ENCODE data around the gene SLC27A5. TPM values are rescaled to one million over a fixed set of nuclear protein-coding genes. Genes with fewer than 3 reads are reported as not detected.
A peak's percentile ranks its signal among the peaks of the same experiment; 100 is the strongest.
"Not testable (repeated sequence)": the region's sequence is repeated elsewhere in the genome, so short reads cannot be mapped to it uniquely, and the experiment has no call there.

The SLC27A5 gene
- polyA plus RNA-seq, 4 donors = 9.7 to 13.4 (median 10.1) TPM

- not testable (repeated sequence) for DNase-seq (ENCODE audit: low read depth in 4 of 4, low spot score in 2 of 4)
These were observed 4.1 kb downstream of the SLC27A5 start for GRCh38 chr19:58507602-58508223.

GRCh38 chr19:58500242-58500641 is 11.6 kb downstream of the SLC27A5 start:
- no peak for DNase-seq (ENCODE audit: low read depth in 4 of 4, low spot score in 2 of 4)

GRCh38 chr19:58499021-58499927 is 12.5 kb downstream of the SLC27A5 start:
- peak; percentile 74 to 96 (median 94) for DNase-seq (ENCODE audit: low read depth in 4 of 4, low spot score in 2 of 4)

GRCh38 chr19:58498316-58499020 is 13.3 kb downstream of the SLC27A5 start:
- no peak for DNase-seq (ENCODE audit: low read depth in 4 of 4, low spot score in 2 of 4)

GRCh38 chr19:58497634-58498170 is 14.1 kb downstream of the SLC27A5 start:
- DNase-seq (ENCODE audit: low read depth in 4 of 4, low spot score in 2 of 4) = no peak

- no peak for DNase-seq (ENCODE audit: low read depth in 4 of 4, low spot score in 2 of 4)
These were observed 19.5 kb downstream of the SLC27A5 start for GRCh38 chr19:58492265-58492664.

GRCh38 chr19:58491393-58491792 is 20.4 kb downstream of the SLC27A5 start:
- DNase-seq (ENCODE audit: low read depth in 4 of 4, low spot score in 2 of 4) = no peak

- not testable (repeated sequence) for DNase-seq (ENCODE audit: low read depth in 4 of 4, low spot score in 2 of 4)
These were observed 27.4 kb downstream of the SLC27A5 start for GRCh38 chr19:58484349-58484748.

- no peak for DNase-seq (ENCODE audit: low read depth in 4 of 4, low spot score in 2 of 4)
These were observed 28.0 kb downstream of the SLC27A5 start for GRCh38 chr19:58483776-58484175.

- no peak for DNase-seq (ENCODE audit: low read depth in 4 of 4, low spot score in 2 of 4)
These were observed 29.4 kb downstream of the SLC27A5 start for GRCh38 chr19:58482372-58482771.

- no peak for DNase-seq (ENCODE audit: low read depth in 4 of 4, low spot score in 2 of 4)
These were observed 31.0 kb downstream of the SLC27A5 start for GRCh38 chr19:58480831-58481230.

GRCh38 chr19:58480481-58480830 is 31.3 kb downstream of the SLC27A5 start:
- DNase-seq (ENCODE audit: low read depth in 4 of 4, low spot score in 2 of 4) = no peak

GRCh38 chr19:58479736-58480480 is 31.9 kb downstream of the SLC27A5 start:
- DNase-seq (ENCODE audit: low read depth in 4 of 4, low spot score in 2 of 4) = no peak

- DNase-seq (ENCODE audit: low read depth in 4 of 4, low spot score in 2 of 4) = no peak
These were observed 32.5 kb downstream of the SLC27A5 start for GRCh38 chr19:58479303-58479702.

GRCh38 chr19:58477871-58478270 is 33.9 kb downstream of the SLC27A5 start:
- DNase-seq (ENCODE audit: low read depth in 4 of 4, low spot score in 2 of 4) = no peak

- DNase-seq (ENCODE audit: low read depth in 4 of 4, low spot score in 2 of 4) = no peak
These were observed 34.7 kb downstream of the SLC27A5 start for GRCh38 chr19:58477130-58477529.

- no peak for DNase-seq (ENCODE audit: low read depth in 4 of 4, low spot score in 2 of 4)
These were observed 35.2 kb downstream of the SLC27A5 start for GRCh38 chr19:58476498-58477015.

- peak; percentile 93 to 97 (median 94) for DNase-seq (ENCODE audit: low read depth in 4 of 4, low spot score in 2 of 4)
These were observed 35.9 kb downstream of the SLC27A5 start, which contains the start of gene ZNF446 for GRCh38 chr19:58475714-58476497. Gene ZNF446, plus strand, starts transcription at chr19:58476352. Its CDS starts 867 bp downstream, at chr19:58477219.
